HEK293T (cell line): ENCODE measurements around the gene CLEC20A.

Experiments
- BHLHE40 ChIP-seq: fragments of 450-650 bp; IDR thresholded peaks from 2 replicates; pipeline ENCODE4 v1.6.1; 2016; ENCODE audit warnings: mild to moderate bottlenecking, moderate library complexity, borderline replicate concordance
- FOXK2 ChIP-seq: fragments of 450-650 bp; IDR thresholded peaks from 2 replicates; pipeline ENCODE4 v1.6.1; 2016; ENCODE audit warnings: mild to moderate bottlenecking
- LEF1 ChIP-seq: fragments of 450-650 bp; IDR thresholded peaks from 2 replicates; pipeline ENCODE4 v1.6.1; 2017; ENCODE audit warnings: mild to moderate bottlenecking, borderline replicate concordance
- SP1 ChIP-seq: fragments of 450-650 bp; IDR thresholded peaks from 2 replicates; pipeline ENCODE4 v1.6.1; 2017
- ZNF384 ChIP-seq: fragments of 450-650 bp; IDR thresholded peaks from 2 replicates; pipeline ENCODE4 v1.6.1; 2016
- TF ChIP-seq, protein P1 (sequence below): fragments of 450-650 bp; IDR thresholded peaks from 2 replicates; pipeline ENCODE4 v1.6.1; 2016

DNA sequence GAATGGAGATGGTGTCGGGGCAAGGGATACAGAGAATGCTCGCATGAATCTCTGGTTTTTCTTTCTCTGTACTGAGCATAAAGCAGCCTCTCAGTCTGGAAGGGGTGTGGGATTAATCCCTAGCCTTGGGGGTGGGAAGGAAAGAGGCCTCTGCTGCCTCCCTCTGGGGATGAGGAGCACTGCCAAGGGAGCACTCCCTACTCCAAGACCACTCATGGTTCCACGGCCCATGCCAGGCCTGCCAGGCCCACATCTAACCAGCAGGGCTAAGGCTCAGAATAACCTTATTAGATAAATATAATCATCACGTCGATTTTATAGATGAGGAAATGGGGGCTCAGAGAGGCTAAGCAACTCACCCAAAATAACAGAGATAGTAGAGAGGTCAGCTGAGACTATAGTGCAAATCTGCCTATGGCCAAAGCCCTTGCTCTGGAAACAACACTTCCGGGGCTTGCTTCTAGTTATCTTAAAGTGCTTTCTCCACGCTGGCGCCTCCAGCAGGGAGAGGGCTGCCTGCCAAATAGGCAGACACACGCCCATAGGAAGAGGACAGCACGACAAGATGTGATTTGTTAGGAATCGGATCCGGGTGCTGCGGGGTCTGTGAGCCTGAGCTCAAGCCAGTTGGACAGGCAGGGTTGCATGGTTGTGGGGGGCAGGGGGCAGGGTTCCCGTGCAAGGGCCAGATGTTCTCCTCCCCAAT, 16.7 kb upstream of the CLEC20A start:
- no peak for TF ChIP-seq LEF1
- no peak for TF ChIP-seq ZNF384
- TF ChIP-seq SP1, result no peak
- no peak for TF ChIP-seq BHLHE40
- no peak for TF ChIP-seq FOXK2
- TF ChIP-seq, protein P1, sequence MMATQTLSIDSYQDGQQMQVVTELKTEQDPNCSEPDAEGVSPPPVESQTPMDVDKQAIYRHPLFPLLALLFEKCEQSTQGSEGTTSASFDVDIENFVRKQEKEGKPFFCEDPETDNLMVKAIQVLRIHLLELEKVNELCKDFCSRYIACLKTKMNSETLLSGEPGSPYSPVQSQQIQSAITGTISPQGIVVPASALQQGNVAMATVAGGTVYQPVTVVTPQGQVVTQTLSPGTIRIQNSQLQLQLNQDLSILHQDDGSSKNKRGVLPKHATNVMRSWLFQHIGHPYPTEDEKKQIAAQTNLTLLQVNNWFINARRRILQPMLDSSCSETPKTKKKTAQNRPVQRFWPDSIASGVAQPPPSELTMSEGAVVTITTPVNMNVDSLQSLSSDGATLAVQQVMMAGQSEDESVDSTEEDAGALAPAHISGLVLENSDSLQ, result no peak
